GM21619 (cell line): ENCODE results near the gene ISOC1.
A peak's percentile ranks its signal among the peaks of the same experiment; 100 is the strongest.

ENCODE experiments used
- ATAC-seq: cut with Tn5 transposase; IDR thresholded peaks from one replicate; pipeline ENCODE4 v1.9.1; 2021; ENCODE audit not compliant: unreplicated experiment

ISOC1 gene

DNA sequence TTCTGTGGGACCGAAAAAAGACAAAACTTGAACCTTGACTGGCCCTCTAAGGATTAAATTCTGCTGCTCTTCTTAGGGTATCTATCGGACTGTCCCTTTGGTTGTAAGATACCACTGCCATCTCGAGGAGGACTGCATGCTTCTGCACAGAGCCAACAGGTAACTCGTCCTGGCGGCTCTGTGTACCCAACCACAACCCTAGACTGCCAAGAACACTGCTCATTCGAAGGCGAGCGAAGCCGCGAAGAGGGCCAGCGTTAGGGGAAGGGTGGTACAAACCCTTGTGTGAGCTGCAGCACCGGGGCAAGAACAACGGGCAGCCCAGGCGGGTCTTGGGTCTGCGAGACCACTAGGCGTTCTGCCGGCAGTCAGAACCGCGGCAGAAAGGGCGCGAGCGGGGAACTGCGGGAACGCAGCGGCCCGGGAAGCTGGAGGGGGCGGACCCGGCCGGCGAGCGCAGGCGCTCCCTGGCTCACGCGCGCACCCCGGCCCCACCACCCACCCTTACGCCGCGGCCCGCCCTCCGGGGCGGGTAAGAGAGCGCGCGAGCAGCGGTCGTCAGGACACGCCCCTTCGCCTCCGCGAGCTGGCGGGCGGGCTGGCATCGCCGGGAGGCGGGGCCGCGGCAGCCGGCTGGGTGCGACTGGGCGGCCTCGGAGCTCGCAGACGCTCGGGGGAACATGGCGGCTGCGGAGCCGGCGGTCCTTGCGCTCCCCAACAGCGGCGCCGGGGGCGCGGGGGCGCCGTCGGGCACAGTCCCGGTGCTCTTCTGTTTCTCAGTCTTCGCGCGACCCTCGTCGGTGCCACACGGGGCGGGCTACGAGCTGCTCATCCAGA lies at the start of gene ISOC1:
Gene ISOC1 (plus strand): TSS at position 663 of the 837 bp plus-strand sequence. CDS start 18 bp downstream, at position 681.
- peak; percentile 82 for ATAC-seq

DNA sequence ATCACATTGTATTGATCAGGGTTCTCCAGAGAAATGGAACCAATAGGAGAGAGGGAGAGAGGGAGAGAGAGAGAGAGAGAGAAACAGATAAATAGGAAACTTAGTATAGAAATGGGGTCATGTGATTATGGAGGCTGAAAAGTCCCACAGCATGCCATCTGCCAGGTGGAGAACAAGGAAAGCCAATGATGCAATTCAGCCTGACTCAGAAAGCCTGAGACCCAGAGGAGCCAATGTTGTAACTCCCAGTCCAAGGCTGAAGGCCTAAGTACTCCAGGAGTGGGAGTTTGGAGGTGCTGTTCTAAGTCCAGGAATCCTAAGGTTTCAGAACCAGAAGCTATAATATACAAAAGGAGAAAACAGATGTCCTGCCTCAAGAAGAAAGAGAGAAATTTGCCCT lies 48.4 kb upstream of the ISOC1 start:
- ATAC-seq: no peak

DNA sequence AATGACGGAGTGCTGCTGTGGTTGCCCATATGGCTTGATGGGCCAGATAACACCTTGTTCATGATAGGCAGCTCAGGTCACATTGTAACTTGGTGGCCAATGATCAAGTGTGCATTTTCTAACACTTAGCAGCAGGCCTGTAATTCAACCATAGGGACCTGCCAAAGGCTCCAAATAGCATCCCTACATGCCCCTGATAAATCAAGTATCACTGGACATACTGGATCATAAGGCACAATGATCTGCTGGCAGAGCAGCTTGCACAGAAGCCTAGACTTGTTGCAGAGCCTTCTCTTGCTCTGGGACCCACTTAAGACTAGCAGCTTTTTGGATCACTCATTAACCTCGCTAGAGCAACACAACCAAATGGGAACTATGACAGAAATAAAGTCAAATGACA lies 46.0 kb upstream of the ISOC1 start:
- no peak for ATAC-seq

GRCh38 chr5:129049126-129049799 lies 45.3 kb upstream of the ISOC1 start:
- no peak for ATAC-seq

DNA sequence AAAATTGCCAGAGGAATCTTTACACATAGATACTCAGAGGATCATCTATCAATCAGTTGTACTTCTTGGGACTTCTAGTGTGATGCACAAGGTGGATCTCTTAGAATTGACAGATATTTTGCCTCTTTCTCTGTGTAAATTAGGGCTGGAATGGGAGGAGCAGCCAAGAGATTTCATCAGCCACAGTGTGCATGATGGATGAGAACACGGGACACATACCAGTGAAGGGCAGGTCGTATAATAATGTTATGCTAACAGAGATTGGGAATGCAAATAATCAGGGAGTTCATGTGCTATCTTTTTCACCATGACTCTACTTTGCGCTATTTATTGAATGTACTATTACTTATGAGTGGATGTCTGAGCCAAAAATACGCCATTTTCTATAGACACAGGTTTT lies 43.3 kb upstream of the ISOC1 start:
- ATAC-seq: no peak

GRCh38 chr5:129053438-129053837 lies 41.1 kb upstream of the ISOC1 start:
- no peak for ATAC-seq

GRCh38 chr5:129057329-129057728 lies 37.2 kb upstream of the ISOC1 start:
- no peak for ATAC-seq

- ATAC-seq: no peak
These were observed 32.7 kb upstream of the ISOC1 start for GRCh38 chr5:129061849-129062248.

DNA sequence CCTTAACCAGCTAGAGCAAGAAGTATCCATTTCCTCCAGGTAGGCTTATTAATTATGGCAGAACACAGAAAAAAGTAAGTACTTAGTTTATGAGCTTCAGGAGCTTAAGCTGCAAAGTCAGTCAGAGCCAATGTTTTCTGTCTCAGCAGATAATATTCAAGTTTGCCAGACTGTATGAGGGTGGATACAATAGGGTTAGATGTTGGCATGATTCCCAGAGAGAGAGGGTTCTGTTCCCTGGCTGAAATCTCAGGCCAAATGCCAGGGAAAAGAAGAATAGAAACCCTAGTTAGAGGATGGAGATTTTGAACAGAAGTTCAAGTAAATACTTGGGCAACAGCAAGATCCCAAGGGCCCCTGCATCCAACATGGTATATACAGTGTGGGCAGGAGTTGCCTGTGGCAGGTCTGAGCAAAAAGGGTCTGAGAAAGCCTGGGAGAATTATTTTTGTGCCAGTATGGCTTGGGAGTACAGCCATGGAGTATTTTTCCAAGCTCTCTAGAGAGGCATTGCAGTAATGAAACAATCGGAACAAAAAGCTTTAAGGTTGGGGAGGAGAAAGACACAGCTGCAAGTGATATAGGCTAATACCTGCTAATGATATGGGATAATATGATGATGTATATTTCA lies 31.0 kb upstream of the ISOC1 start:
- ATAC-seq: no peak

DNA sequence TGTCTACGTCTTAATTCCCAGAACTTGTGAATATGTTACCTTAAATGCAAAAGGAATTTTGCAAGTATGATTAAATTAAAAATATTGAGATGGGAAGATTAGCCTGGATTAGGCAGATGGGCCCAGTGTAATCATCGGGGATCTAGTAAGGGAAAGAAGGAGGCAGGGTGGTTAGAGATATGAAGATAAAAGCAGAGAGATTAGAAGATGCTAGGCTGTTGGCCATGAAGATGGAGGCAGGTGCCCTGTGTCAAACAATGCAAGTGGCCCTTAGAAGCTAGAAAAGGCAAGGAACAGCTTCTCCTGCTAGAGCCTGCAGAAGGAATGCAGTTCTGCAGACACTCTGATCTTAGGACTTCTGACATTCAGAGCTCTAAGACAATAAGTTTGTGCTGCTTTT lies 28.8 kb upstream of the ISOC1 start:
- no peak for ATAC-seq

GRCh38 chr5:129067745-129068144 lies 26.8 kb upstream of the ISOC1 start:
- ATAC-seq: no peak

GRCh38 chr5:129069292-129069691 lies 25.3 kb upstream of the ISOC1 start:
- peak; percentile 61 for ATAC-seq

- ATAC-seq: no peak
These were observed 21.4 kb upstream of the ISOC1 start for GRCh38 chr5:129073111-129073510.

GRCh38 chr5:129074903-129075302 lies 19.6 kb upstream of the ISOC1 start:
- no peak for ATAC-seq

GRCh38 chr5:129077433-129078075 lies 17.0 kb upstream of the ISOC1 start:
- ATAC-seq: no peak

DNA sequence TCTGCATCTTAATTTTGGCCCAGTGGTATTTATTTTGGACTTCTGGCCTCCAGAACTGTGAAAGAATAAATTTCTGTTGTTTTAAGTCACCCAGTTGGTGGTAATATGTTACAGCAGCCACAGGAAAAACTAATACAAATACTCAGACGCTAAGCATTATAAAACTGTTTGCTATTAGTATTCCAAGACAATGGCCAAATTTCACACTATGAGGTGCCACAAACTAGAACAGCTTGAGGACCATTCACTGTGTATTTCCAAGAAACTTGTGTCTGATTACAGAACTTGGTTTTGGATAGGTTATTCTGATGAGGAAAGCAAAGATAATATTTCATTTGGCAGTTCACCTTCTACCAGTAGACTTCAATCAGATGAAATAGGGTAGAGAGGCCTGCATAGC lies 16.3 kb upstream of the ISOC1 start:
- ATAC-seq: no peak

GRCh38 chr5:129078660-129079059 lies 15.9 kb upstream of the ISOC1 start:
- no peak for ATAC-seq

DNA sequence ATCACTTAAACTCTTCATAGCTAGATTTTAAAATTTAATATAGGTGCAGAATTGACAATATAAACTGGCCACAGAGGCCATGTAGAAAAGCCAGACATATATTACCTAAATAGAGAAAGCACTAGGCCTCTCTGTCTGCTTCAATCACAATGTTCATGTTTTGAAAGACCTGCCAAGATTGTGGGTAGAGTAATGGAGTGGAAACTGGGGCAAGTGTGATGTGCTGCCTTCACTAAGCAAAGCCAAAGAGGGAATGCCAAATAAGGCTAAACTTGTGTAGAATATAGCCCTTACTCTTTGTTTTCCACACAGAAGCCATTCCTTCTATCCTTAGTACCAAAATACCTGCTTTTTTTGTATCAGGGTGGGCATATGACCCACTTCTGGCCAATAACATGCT lies 15.1 kb upstream of the ISOC1 start:
- no peak for ATAC-seq

DNA sequence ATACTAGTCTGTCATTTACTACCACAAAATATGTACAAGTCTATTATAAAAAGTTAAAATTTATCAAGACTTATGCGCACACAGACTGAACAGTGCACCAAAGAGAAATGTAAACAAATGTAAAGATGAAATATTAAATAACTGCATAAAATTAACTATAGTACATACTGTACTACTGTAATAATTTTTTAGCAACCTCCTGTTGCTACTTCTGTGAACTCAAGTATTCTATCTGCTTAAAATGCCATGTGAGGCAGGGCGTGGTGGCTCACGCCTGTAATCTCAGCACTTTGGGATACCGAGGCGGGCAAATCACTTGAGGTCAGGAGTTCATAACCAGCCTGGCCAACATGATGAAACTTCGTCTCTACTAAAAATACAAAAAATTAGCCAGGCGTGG lies 13.8 kb upstream of the ISOC1 start:
- no peak for ATAC-seq

- ATAC-seq: no peak
These were observed 12.1 kb upstream of the ISOC1 start for GRCh38 chr5:129082225-129083136.
